ENCODE measurements around the gene PRKG1. TPM values are rescaled to one million over a fixed set of nuclear protein-coding genes. Genes with fewer than 3 reads are reported as not detected.

The PRKG1 gene
- polyA plus RNA-seq, 3 donors, result not detected

- Histone ChIP-seq H3K4me3 (replicated peaks in 1 of 3; ENCODE audit: low read depth in 2 of 3, low read length in 3 of 3) (no peak overlapping the region), H4K20me1 (ENCODE audit: insufficient read depth, low read length) (no peaks in the 10 kb centered on the region), H3K36me3 (replicated peaks in 1 of 2; ENCODE audit: control insufficient read depth in 1 of 2, insufficient read depth in 2 of 2, low read length in 2 of 2) (no peaks in the 10 kb centered on the region), H3K27ac (ENCODE audit: low read depth in 1 of 2, low read length in 2 of 2) (no peak overlapping the region), H3K27me3 (ENCODE audit: control insufficient read depth in 2 of 2, insufficient read depth in 2 of 2, low read length in 2 of 2) (no peaks in the 10 kb centered on the region), H3K79me2 (ENCODE audit: insufficient read depth, low read length) (no peaks in the 10 kb centered on the region), H3K9ac (ENCODE audit: insufficient read depth, low read length, poor library complexity, severe bottlenecking) (no peak overlapping the region), H2AFZ (ENCODE audit: insufficient read depth, low read depth, low read length, poor library complexity, severe bottlenecking) (no peak overlapping the region), H3K9me3 (replicated peaks in 1 of 2; ENCODE audit: control insufficient read depth in 1 of 2, insufficient read depth in 1 of 2, low read length in 2 of 2) (no peaks in the 10 kb centered on the region), H3K4me2 (replicated peaks; ENCODE audit: extremely low read depth, low read length, poor library complexity, severe bottlenecking) (no peak overlapping the region), H3K4me1 (ENCODE audit: control insufficient read depth in 1 of 2, insufficient read depth in 2 of 2, low read length in 2 of 2) (no peaks in the 10 kb centered on the region)
- DNase-seq, result no peak
- Mint-ChIP-seq H3K36me3 (no peaks in the 10 kb centered on the region), H3K27me3 (ENCODE audit: low read depth in 3 of 3) (no peaks in the 10 kb centered on the region), H3K4me1 (no peaks in the 10 kb centered on the region), H3K27ac (no peak overlapping the region), H3K9me3 (no peaks in the 10 kb centered on the region), H3K4me3 (no peak overlapping the region)
- WGBS (ENCODE audit: insufficient coverage), result 100% methylated on average over 1 of the region's 5 CpGs
- intact Hi-C loops (cut with micrococcal nuclease), result no loop called here
- no peak for TF ChIP-seq CTCF (IDR thresholded peaks at IDR 0.05)
Observed at GRCh38 chr10:51230887-51231585, 156.7 kb downstream of the PRKG1 start.

GRCh38 chr10:51231754-51232153, 157.5 kb downstream of the PRKG1 start:
- H3K4me2 ChIP-seq (replicated peaks; ENCODE audit: extremely low read depth, low read length, poor library complexity, severe bottlenecking), result no peak overlapping the region
- intact Hi-C loops (cut with micrococcal nuclease), result no loop called here
- H3K27ac ChIP-seq (ENCODE audit: low read depth in 1 of 2, low read length in 2 of 2), result no peak overlapping the region
- H3K27me3 ChIP-seq (ENCODE audit: control insufficient read depth in 2 of 2, insufficient read depth in 2 of 2, low read length in 2 of 2), result no peaks in the 10 kb centered on the region
- no peak overlapping the region for H3K9ac ChIP-seq (ENCODE audit: insufficient read depth, low read length, poor library complexity, severe bottlenecking)
- Mint-ChIP-seq H3K27me3 (ENCODE audit: low read depth in 3 of 3) (no peaks in the 10 kb centered on the region), H3K36me3 (no peaks in the 10 kb centered on the region), H3K27ac (no peak overlapping the region), H3K9me3 (peaks cover 0 to 3% (median 0%) of the 10 kb centered on the region in 7 donors), H3K4me3 (no peak overlapping the region), H3K4me1 (no peaks in the 10 kb centered on the region)
- H3K36me3 ChIP-seq (replicated peaks in 1 of 2; ENCODE audit: control insufficient read depth in 1 of 2, insufficient read depth in 2 of 2, low read length in 2 of 2), result no peaks in the 10 kb centered on the region
- no peaks in the 10 kb centered on the region for H3K9me3 ChIP-seq (replicated peaks in 1 of 2; ENCODE audit: control insufficient read depth in 1 of 2, insufficient read depth in 1 of 2, low read length in 2 of 2)
- no peaks in the 10 kb centered on the region for H3K4me1 ChIP-seq (ENCODE audit: control insufficient read depth in 1 of 2, insufficient read depth in 2 of 2, low read length in 2 of 2)
- no peak overlapping the region for H3K4me3 ChIP-seq (replicated peaks in 1 of 3; ENCODE audit: low read depth in 2 of 3, low read length in 3 of 3)
- H2AFZ ChIP-seq (ENCODE audit: insufficient read depth, low read depth, low read length, poor library complexity, severe bottlenecking), result no peak overlapping the region
- TF ChIP-seq CTCF (IDR thresholded peaks at IDR 0.05), result no peak
- no peaks in the 10 kb centered on the region for H4K20me1 ChIP-seq (ENCODE audit: insufficient read depth, low read length)
- WGBS (ENCODE audit: insufficient coverage), result no CpG with 5 or more reads among the region's 1 CpG
- no peaks in the 10 kb centered on the region for H3K79me2 ChIP-seq (ENCODE audit: insufficient read depth, low read length)
- DNase-seq, result no peak
